ENCODE results near the gene IGFL2.

GRCh38 chr19:46195104-46195503, 47.1 kb downstream of the IGFL2 start:
- TF ChIP-seq CTCF (IDR thresholded peaks at IDR 0.05; ENCODE audit: borderline replicate concordance, extremely low read depth, low read length, poor library complexity, severe bottlenecking) = no peak
- no peak for TF ChIP-seq EZH2 (IDR thresholded peaks at IDR 0.05; ENCODE audit: borderline replicate concordance, low read depth, low read length, severe bottlenecking)

Measured in DND-41 (cell line).